ENCODE data around the gene AMN1.

GRCh38 chr12:31732926-31733548, 4.2 kb upstream of the AMN1 start:
- no peak for TF ChIP-seq ERF (CRISPR knock-in tag; IDR thresholded peaks at IDR 0.05)
- TF ChIP-seq KDM1A (CRISPR knock-in tag; IDR thresholded peaks at IDR 0.05) = no peak
- TF ChIP-seq CREBL2 (CRISPR knock-in tag; IDR thresholded peaks at IDR 0.05; ENCODE audit: borderline replicate concordance) = no peak

Data from HepG2 (cell line).